Ovary (tissue), 9 donors: Measurements from ENCODE around the gene ZNF445. TPM values are rescaled to one million over a fixed set of nuclear protein-coding genes. Genes with fewer than 3 reads are reported as not detected.
"Not testable (repeated sequence)": the region's sequence is repeated elsewhere in the genome, so short reads cannot be mapped to it uniquely, and the experiment has no call there.

Experiments used
- DNase-seq, 5 donors: peaks; one replicate each; pipeline ENCODE4 v3.0.0-alpha.2; 2019 to 2020
- H3K27ac ChIP-seq, 2 donors: fragments of 200-600 bp; one replicate each; pipeline versions ENCODE4 v1.5.1 to v1.8.0; 2019 to 2022
- H3K27me3 ChIP-seq: fragments of 200-600 bp; one replicate; pipeline ENCODE4 v1.8.0; 2022
- H3K36me3 ChIP-seq: fragments of 200-600 bp; sonication (generic); one replicate; pipeline ENCODE4 v1.5.1; 2019
- H3K4me1 ChIP-seq: one replicate; pipeline ENCODE4 v1.8.1; 2013; ENCODE audit warnings: mild to moderate bottlenecking, moderate library complexity; ENCODE audit not compliant: insufficient read depth
- H3K4me3 ChIP-seq: fragments of 200-600 bp; sonication (generic); one replicate; pipeline ENCODE4 v1.5.1; 2017
- H3K9me3 ChIP-seq, 2 donors: fragments of 200-600 bp in 1 of 2; sonication (generic) in 1 of 2; one replicate each; pipeline versions ENCODE4 v1.5.1 to v1.8.1; 2013 to 2019; ENCODE audit warnings: mild to moderate bottlenecking in 1 of 2, moderate library complexity in 1 of 2
- EP300 ChIP-seq: sonication (generic); formaldehyde crosslinking; IDR thresholded peaks from one replicate; pipeline ENCODE4 v1.6.1; 2017; ENCODE audit warnings: antibody characterized with exemption
- POLR2A ChIP-seq: fragments of 450-650 bp; IDR thresholded peaks from one replicate; pipeline ENCODE4 v1.6.1; 2017; ENCODE audit warnings: antibody characterized with exemption, mild to moderate bottlenecking, moderate library complexity
- WGBS, 3 donors: extraction: QIAGEN DNeasy Blood & Tissue Kit in 1 of 3; methylation state at CpG; one replicate each; pipeline versions ENCODE4 v1.1.5 to v1.1.7; 2013 to 2017; 5-methylcytosine and 5-hydroxymethylcytosine counted together
- intact Hi-C, 4 donors: fragments of 100-400 bp; cut with DNase I; formaldehyde crosslinking; loops; one replicate each; pipeline versions ENCODE4 v1.11.0 to v1.15.1; 2022 to 2023
- polyA plus RNA-seq, 2 donors: library from polyadenylated mRNA; stranded (reverse); fragments of 200-250 nt in 1 of 2; fragments of 350-450 nt in 1 of 2; fragmentation: Illumina TruSeq in 1 of 2; extraction: RNeasy Lipid Tissue Mini Kit (QIAGEN cat#74804) in 1 of 2; gene quantifications; one replicate each; pipeline ENCODE4 v1.2.3, GENCODE V29; 2013 to 2014
- total RNA-seq, 7 donors: library from RNA; depleted of rRNA in 2 of 7; stranded (reverse); fragments of >200 nt in 2 of 7; fragmentation: NEBNext Ultra II Directional in 3 of 7; extraction: Animal tissue kit (Norgen Biotek cat#: 25700) in 3 of 7; gene quantifications; one replicate each; pipeline versions ENCODE4 v1.1.0 to v1.2.4, GENCODE V29; 2016 to 2023
- TF ChIP-seq, protein P1 (sequence below), 3 donors: fragments of 450-650 bp in 2 of 3; fragments of 200-600 bp in 1 of 3; IDR thresholded peaks; one replicate each; pipeline versions ENCODE4 v1.5.1 to v1.8.0; 2016 to 2022; ENCODE audit warnings: antibody characterized with exemption in 3 of 3, mild to moderate bottlenecking in 1 of 3
- donor health status: DM: no; HTN: no; CAD: no; lungs with moderate emphysema.
- donor health status: DM: no; HTN: no; CAD: no.
- donor health status: Bipolar disorder and iron deficiency.
- donor health status: DM: yes; HTN: yes; CAD: no.
- donor health status: DM: no; HTN: no; CAD: no.
- donor health status: DM: yes; HTN: yes; CAD: no.

ZNF445 gene
- total and polyA plus RNA-seq, 9 donors, result 5.2 to 30.3 (median 25.2) TPM

DNA sequence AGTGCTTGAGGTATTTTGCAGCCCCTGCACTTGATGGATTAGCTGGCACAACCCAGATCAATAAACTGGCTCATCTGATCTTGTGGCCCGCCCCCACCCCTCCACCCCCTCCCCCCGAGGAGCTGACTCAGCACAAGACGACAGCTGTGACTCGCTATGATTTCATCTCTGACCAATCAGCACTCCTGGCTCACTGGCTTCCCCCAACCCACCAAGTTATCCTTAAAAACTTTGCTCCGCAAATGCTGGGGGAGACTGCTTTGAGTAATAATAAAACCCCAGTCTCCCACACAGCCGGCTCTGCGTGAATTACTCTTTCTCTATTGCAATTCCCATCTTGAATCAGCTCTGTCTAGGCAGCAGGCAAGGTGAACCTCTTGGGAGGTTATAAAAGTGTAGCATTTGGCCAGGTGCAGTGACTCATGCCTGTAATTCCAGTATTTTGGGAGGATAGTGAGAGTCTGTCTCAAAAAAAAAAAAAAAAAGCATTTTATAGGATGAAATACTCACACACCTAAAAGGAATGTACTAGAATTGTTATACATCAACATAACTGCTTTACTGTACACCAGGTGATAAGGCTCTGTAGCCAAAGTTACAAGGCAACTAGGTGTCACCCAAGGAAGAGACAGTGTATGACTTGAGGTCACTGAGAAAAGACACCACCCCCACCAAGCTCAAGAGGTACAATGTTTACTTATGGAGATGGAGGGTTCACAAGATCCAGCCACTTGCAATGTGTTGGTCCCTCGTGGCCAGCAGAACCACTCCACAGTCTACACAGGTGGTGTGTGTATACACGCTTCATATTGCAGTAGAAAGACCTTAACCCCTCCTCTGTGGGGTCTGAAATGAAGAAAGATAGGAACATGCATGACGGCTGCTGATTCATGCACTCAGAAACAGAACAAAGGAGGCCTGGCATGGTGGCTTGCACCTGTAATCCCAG, 8.6 kb downstream of the ZNF445 start:
- intact Hi-C loops, result no loop called here
- Histone ChIP-seq H3K27me3 (no peaks in the 10 kb centered on the region), H3K27ac (no peak overlapping the region), H3K36me3 (no peaks in the 10 kb centered on the region), H3K4me1 (peaks cover 2% of the 10 kb centered on the region), H3K4me3 (no peak overlapping the region), H3K9me3 (no peaks in the 10 kb centered on the region)
- DNase-seq, result no peak
- TF ChIP-seq EP300, result no peak
- TF ChIP-seq POLR2A, result no peak
- TF ChIP-seq, protein P1, sequence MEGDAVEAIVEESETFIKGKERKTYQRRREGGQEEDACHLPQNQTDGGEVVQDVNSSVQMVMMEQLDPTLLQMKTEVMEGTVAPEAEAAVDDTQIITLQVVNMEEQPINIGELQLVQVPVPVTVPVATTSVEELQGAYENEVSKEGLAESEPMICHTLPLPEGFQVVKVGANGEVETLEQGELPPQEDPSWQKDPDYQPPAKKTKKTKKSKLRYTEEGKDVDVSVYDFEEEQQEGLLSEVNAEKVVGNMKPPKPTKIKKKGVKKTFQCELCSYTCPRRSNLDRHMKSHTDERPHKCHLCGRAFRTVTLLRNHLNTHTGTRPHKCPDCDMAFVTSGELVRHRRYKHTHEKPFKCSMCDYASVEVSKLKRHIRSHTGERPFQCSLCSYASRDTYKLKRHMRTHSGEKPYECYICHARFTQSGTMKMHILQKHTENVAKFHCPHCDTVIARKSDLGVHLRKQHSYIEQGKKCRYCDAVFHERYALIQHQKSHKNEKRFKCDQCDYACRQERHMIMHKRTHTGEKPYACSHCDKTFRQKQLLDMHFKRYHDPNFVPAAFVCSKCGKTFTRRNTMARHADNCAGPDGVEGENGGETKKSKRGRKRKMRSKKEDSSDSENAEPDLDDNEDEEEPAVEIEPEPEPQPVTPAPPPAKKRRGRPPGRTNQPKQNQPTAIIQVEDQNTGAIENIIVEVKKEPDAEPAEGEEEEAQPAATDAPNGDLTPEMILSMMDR (IDR thresholded peaks at IDR 0.05), result no peak
- 44 to 60% (median 51%) methylated on average over 10 of the region's 10 CpGs for WGBS, 3 donors

DNA sequence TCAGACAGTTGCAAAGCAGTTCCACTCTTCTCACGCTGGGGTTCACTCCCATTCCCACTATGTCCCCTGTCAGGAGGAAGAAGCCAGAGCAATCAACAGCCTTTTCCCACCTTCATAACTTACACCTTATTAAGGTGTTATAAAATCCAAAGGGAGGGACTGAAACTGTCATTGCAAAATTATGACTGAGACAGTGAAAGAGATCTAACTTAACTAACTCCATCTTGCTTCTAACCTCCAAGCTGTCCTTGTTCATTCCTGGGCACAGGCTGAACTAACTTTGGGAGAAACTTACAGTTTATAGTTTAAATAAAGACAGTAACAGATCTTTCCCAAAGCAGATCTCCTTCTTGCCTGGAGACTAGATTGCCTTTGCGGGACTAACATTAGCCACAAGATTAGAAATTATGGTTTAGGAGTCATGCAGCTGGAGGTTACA, 9.4 kb downstream of the ZNF445 start:
- H3K4me3 ChIP-seq, DNase-seq, H3K36me3 ChIP-seq, H3K27ac ChIP-seq, intact Hi-C loops, H3K27me3 ChIP-seq, H3K4me1 ChIP-seq, H3K9me3 ChIP-seq: not testable (repeated sequence)
- WGBS, 3 donors, result 22 to 43% (median 25%) methylated on average over 2 of the region's 2 CpGs

DNA sequence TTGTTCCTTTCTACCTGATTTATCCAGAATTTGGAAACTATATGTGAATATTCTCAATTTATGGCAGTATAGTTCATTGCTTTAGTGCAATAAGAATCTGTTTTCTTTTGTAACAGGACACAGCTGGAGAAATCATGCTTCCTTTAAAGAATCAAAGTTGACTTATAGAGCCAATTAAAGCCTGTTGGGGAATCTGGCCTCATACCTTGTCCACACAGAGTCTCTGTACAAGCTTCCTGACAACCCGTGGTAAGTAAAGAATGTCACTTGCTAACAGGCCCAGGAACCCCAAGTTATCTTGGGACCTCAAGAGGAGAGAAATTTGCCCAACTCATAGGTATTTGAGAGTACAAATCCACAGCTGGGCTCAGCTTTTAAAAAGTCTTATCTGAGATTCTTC, 10.2 kb downstream of the ZNF445 start:
- H3K27me3 ChIP-seq, result no peaks in the 10 kb centered on the region
- no peak overlapping the region for H3K27ac ChIP-seq
- peaks cover 2% of the 10 kb centered on the region for H3K4me1 ChIP-seq
- TF ChIP-seq POLR2A, result no peak
- TF ChIP-seq EP300, result no peak
- TF ChIP-seq, protein P1 (IDR thresholded peaks at IDR 0.05), result no peak
- no peaks in the 10 kb centered on the region for H3K36me3 ChIP-seq
- H3K9me3 ChIP-seq, result no peaks in the 10 kb centered on the region
- H3K4me3 ChIP-seq, result no peak overlapping the region
- WGBS, 3 donors, result 5 to 18% (median 7%) methylated on average over 1 of the region's 1 CpG
- no peak for DNase-seq
- intact Hi-C loops, result no loop called here

DNA sequence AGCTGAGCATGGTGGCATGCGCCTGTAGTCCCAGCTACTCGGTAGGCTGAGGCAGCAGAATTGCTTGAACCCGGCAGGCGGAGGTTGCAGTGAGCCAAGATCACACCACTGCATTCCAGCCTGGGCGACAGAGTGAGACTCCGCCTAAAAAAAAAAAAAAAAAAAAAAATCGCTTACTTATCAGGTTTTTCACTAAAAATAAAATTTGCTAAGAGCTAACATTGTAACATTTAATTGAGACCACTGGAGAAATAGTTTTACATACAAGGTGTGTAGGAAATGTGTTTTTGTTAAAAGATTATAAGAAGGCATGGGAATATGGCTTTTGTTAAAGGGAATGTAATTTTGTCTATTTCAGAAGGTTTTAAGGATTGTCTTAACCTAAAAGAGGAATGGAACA, 12.6 kb downstream of the ZNF445 start:
- intact Hi-C loops, H3K4me1 ChIP-seq, H3K36me3 ChIP-seq, H3K27ac ChIP-seq, DNase-seq, H3K27me3 ChIP-seq, H3K4me3 ChIP-seq: not testable (repeated sequence)
- 95 to 97% (median 95%) methylated on average over 7 of the region's 7 CpGs for WGBS, 3 donors
- H3K9me3 ChIP-seq, result peaks cover 0 to 11% of the 10 kb centered on the region in 2 donors

DNA sequence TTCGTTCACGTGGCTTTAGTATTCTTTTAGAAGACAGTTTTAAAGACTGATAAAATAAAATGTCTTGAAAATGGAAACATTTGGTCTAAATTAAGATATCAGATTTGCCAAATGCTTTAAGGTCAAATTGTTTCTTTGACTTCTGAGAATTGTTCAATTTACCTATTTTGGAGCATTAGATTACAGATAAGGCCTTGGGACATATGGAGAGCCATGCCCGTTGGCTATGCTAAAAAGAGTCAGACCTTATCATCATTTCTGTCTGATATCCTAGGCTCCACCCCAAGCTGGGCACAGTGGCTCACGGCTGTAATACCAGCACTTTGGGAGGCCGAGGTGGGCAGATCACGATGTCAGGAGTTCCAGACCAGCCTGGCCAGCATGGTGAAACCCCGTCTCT, 13.0 kb downstream of the ZNF445 start:
- no peaks in the 10 kb centered on the region for H3K36me3 ChIP-seq

DNA sequence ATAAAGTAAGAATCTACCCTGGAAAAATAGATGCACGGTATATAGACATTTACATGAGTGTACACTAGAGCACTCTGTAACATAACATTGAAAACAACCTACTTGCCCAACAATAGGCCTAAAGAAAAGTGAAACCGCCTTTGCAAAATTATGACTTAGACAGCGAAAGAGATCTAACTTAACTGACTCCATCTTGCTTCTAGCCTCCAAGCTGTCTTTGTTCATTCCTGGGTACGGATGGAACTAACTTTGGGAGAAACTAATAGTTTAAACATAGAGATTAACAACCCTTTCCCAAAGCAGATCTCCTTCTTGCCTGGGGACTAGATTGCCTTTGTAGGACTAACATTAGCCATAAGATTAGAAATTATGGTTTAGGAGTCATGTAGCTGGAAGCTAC, 17.4 kb downstream of the ZNF445 start:
- H3K36me3 ChIP-seq, H3K27ac ChIP-seq, H3K4me1 ChIP-seq, intact Hi-C loops, DNase-seq, H3K27me3 ChIP-seq, H3K4me3 ChIP-seq: not testable (repeated sequence)
- 96 to 99% (median 97%) methylated on average over 4 of the region's 4 CpGs for WGBS, 3 donors
- H3K9me3 ChIP-seq, result peaks cover 0 to 11% of the 10 kb centered on the region in 2 donors

More for the DNA sequence above, 13.0 kb downstream of the ZNF445 start:
- peaks cover 2% of the 10 kb centered on the region for H3K4me1 ChIP-seq
- WGBS, 3 donors, result 94 to 97% (median 95%) methylated on average over 7 of the region's 7 CpGs
- H3K4me3 ChIP-seq, result no peak overlapping the region
- no peak overlapping the region for H3K27ac ChIP-seq
- TF ChIP-seq POLR2A (no peak), EP300 (no peak)
- TF ChIP-seq, protein P1 (IDR thresholded peaks at IDR 0.05), result no peak
- intact Hi-C loops, result no loop called here
- peaks cover 0 to 11% of the 10 kb centered on the region in 2 donors for H3K9me3 ChIP-seq
- no peak for DNase-seq
- H3K27me3 ChIP-seq, result no peaks in the 10 kb centered on the region
